Fibroblast of the aortic adventitia (primary cell): ENCODE data around the gene C1orf141. TPM values are rescaled to one million over a fixed set of nuclear protein-coding genes. Genes with fewer than 3 reads are reported as not detected.

Experiments used
- DNase-seq: peaks from one replicate; pipeline ENCODE4 v3.0.0-alpha.2; 2010; ENCODE audit warnings: low read depth
- H3K4me3 ChIP-seq: 2 replicates; pipeline ENCODE4 v1.5.1; 2011; ENCODE audit warnings: low read depth, mild to moderate bottlenecking, control low read depth, low read length, moderate library complexity
- total RNA-seq: library from RNA; depleted of rRNA; stranded (reverse); fragments of >200 nt; gene quantifications from 2 replicates; pipeline ENCODE4 v1.2.3, GENCODE V29; 2012; ENCODE audit warnings: low replicate concordance
- TF ChIP-seq, protein P1 (sequence below): IDR thresholded peaks from 2 replicates; pipeline ENCODE4 v1.5.1; 2011; ENCODE audit warnings: mild to moderate bottlenecking, low read length, control low read depth, inconsistent platforms; ENCODE audit not compliant: insufficient read depth

The C1orf141 gene
- total RNA-seq, 1 donor: not detected

DNA sequence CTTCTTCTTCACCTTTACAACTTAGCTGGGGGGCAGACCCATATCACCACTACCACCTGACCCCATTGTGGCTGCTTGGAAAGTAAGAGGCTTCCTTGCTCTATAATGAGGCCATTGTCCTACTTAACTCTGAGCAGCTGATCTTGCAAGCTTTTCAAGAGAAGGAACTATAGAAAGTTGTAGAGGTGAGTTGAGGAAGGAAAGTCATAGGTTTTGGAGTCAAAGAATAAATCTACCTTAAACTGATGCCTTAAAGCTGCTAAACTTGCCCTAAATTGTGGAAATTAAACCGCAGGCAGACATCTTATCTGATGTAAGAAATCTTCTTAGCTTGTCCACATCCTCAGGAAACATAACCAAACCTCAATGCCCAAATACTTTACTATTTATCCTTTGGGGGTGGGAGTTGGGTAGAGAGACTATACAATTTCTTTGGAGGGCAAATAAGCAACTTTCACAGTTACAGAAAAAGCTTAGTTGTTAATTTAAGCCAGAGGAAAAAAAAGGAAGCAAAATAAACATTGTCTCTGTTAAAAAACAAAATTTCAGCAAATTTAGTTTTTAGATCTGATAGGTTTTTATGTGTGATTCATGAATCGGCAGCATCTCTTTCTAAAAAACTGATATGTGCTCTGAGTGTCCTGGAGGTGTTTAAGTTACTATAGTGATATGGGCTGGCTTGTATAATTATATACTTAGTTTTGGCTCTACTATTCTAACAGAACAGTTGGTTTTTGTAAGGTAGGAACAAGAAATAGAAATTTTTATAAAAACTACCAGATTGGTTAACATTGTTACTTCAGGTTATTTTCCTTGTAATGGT is 36.2 kb upstream of the C1orf141 start:
- TF ChIP-seq, protein P1, sequence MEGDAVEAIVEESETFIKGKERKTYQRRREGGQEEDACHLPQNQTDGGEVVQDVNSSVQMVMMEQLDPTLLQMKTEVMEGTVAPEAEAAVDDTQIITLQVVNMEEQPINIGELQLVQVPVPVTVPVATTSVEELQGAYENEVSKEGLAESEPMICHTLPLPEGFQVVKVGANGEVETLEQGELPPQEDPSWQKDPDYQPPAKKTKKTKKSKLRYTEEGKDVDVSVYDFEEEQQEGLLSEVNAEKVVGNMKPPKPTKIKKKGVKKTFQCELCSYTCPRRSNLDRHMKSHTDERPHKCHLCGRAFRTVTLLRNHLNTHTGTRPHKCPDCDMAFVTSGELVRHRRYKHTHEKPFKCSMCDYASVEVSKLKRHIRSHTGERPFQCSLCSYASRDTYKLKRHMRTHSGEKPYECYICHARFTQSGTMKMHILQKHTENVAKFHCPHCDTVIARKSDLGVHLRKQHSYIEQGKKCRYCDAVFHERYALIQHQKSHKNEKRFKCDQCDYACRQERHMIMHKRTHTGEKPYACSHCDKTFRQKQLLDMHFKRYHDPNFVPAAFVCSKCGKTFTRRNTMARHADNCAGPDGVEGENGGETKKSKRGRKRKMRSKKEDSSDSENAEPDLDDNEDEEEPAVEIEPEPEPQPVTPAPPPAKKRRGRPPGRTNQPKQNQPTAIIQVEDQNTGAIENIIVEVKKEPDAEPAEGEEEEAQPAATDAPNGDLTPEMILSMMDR: no peak
- no peak overlapping the region for H3K4me3 ChIP-seq
- no peak for DNase-seq

DNA sequence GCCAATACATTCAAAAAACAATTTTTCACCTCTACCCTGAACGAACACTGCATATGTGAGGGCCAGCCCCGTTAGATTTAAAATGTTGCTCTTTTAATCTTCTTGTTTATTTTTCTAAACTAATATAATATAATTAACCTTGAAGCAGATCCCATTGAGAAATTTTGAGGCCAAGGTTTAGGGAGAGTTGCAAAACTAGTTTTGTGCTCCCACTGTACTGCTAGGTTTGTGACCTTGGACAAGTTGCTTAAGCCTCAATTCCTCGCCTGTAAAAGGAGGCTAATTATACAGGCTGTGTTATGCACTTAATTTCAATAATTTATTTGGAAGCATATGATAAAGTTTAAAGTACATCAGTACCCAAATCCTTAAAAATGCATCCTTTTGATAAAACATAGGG is 35.2 kb upstream of the C1orf141 start:
- TF ChIP-seq, protein P1: no peak
- no peak overlapping the region for H3K4me3 ChIP-seq
- no peak for DNase-seq

DNA sequence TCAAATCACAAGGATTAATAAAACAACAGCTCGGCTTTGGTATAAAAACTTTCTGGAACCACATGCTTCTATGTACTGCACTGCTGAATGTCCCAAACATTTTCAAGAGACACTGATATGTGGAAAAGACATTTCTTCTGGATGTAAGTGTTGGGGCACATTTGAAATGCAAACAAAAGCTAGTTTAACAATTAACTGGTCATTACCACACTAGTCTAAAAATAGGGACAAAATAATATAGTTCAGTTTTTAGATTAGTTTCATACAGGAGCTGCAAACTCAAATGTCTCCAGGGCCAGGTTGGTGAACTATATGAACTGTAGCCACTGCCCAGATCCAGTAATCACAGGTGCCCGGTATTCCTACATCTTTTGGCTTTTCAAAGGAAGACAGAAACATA is 34.7 kb upstream of the C1orf141 start:
- TF ChIP-seq, protein P1: no peak
- DNase-seq: no peak
- no peak overlapping the region for H3K4me3 ChIP-seq

DNA sequence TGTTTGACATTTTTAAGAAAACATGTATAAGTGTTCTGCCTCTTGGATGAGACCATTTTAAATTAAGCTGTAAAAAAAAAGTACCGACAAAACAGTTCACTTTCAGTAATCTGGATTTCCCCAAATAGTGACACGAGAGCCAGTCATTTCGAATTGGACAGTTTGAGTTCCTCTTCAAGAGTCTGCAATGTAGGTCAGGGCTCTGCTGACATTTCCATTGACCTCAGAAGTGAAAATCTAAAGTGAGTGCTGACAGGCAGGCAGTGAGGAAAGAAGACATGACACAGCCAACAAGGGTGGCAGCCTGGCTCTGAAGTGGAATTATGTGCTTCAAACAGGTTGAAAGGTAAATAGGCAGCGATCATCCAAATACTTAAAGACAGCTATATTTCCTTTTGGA is 31.4 kb upstream of the C1orf141 start, which contains the start of gene IL23R:
IL23R (plus strand) TSS at position 259 of the 400 bp plus-strand sequence. CDS start 1,667 bp downstream, outside the sequence.
- TF ChIP-seq, protein P1: no peak
- DNase-seq: no peak

DNA sequence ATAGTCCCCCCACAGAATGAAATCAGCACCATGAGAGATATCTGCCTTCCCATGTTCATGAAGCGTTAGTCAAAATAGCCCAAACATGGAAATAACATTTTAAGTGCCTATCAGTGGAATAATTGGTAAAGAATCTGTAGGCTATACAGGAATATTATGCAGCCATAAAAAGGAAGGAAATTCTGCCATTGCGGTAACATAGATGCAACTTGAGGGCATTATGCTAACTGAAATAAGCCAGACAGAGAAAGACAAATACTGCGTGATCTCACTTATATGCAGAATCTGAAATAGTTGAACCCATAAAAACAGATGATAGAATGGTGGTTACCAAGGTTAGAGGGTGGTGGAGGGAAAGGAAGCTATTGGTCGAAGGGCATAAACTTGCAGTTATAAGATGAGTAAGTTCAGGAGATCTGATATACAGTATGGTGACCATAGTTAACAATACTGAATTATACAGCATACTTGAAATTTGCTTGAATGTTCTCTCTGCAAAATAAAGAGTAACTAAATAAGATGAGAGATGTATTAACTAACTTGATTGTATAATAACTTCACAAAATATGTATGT is 30.8 kb upstream of the C1orf141 start:
- H3K4me3 ChIP-seq: no peak overlapping the region
- TF ChIP-seq, protein P1: no peak
- DNase-seq: no peak

More for the DNA sequence above, 31.4 kb upstream of the C1orf141 start, which contains the start of gene IL23R:
- no peak within 1 kb of the TSS for H3K4me3 ChIP-seq

DNA sequence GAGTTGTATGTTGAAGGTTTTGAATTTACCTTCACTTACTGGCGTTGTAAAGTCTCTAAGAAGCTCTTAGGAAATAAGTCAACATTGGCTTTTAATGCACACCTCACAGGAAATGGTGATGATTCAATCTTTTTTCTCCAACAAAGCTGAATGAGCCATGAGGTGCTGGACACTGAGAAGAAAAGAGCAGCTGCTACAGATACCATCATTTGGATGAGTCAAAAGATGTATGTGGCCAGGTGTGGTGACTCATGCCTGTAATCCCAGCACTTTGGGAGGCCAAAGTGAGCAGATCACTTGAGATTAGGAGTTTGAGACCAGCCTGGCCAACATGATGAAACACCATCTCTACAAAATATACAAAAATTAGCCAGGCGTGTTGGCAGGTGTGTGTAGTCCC is 28.2 kb upstream of the C1orf141 start:
- DNase-seq: peak; percentile 4
- no peak overlapping the region for H3K4me3 ChIP-seq
- TF ChIP-seq, protein P1: no peak
